Skeletal muscle satellite cell (primary cell): ENCODE results near the gene APP.

Source experiments
- H3K27me3 ChIP-seq: 2 replicates; pipeline ENCODE4 v1.7.0; 2013; ENCODE audit warnings: low read length; ENCODE audit not compliant: control insufficient read depth, insufficient read depth
- H3K36me3 ChIP-seq: 2 replicates; pipeline ENCODE4 v1.7.0; 2013; ENCODE audit warnings: mild to moderate bottlenecking, control low read depth, low read length; ENCODE audit not compliant: insufficient read depth
- H3K4me1 ChIP-seq: 2 replicates; pipeline ENCODE4 v1.7.0; 2013; ENCODE audit warnings: low read length; ENCODE audit not compliant: control insufficient read depth, insufficient read depth
- H3K4me2 ChIP-seq: 2 replicates; pipeline ENCODE4 v1.7.0; 2013; ENCODE audit warnings: mild to moderate bottlenecking, low read length
- H3K4me3 ChIP-seq: 2 replicates; pipeline ENCODE4 v1.7.0; 2013; ENCODE audit warnings: low read length
- H3K9ac ChIP-seq: 2 replicates; pipeline ENCODE4 v1.7.0; 2013; ENCODE audit warnings: mild to moderate bottlenecking, low read depth, low read length, moderate library complexity
- H3K9me3 ChIP-seq: replicated peaks from 2 replicates; pipeline ENCODE4 v1.7.0; 2013; ENCODE audit warnings: mild to moderate bottlenecking, control low read depth, low read length

The APP gene

GRCh38 chr21:25963181-25963580, 207.4 kb downstream of the APP start:
- no peaks in the 10 kb centered on the region for H3K27me3 ChIP-seq
- H3K4me2 ChIP-seq: peak overlapping the region; percentile 32
- peaks cover 5% of the 10 kb centered on the region for H3K36me3 ChIP-seq
- no peaks in the 10 kb centered on the region for H3K9me3 ChIP-seq
- no peak overlapping the region for H3K4me3 ChIP-seq
- peaks cover 18% of the 10 kb centered on the region for H3K4me1 ChIP-seq
- H3K9ac ChIP-seq: no peak overlapping the region

- no peak overlapping the region for H3K4me2 ChIP-seq
- no peak overlapping the region for H3K9ac ChIP-seq
- H3K36me3 ChIP-seq: peaks cover 5% of the 10 kb centered on the region
- H3K9me3 ChIP-seq: no peaks in the 10 kb centered on the region
- no peaks in the 10 kb centered on the region for H3K27me3 ChIP-seq
- peaks cover 33% of the 10 kb centered on the region for H3K4me1 ChIP-seq
- no peak overlapping the region for H3K4me3 ChIP-seq
Measured at GRCh38 chr21:25961042-25961441, 209.5 kb downstream of the APP start.

GRCh38 chr21:25960402-25960801, 210.2 kb downstream of the APP start:
- Histone ChIP-seq H3K27me3 (no peaks in the 10 kb centered on the region), H3K36me3 (peaks cover 9% of the 10 kb centered on the region), H3K9me3 (no peaks in the 10 kb centered on the region), H3K4me2 (no peak overlapping the region), H3K9ac (no peak overlapping the region), H3K4me1 (peaks cover 33% of the 10 kb centered on the region), H3K4me3 (no peak overlapping the region)

- Histone ChIP-seq H3K9me3 (no peaks in the 10 kb centered on the region), H3K9ac (no peak overlapping the region), H3K4me2 (no peak overlapping the region), H3K27me3 (no peaks in the 10 kb centered on the region), H3K4me3 (no peak overlapping the region), H3K36me3 (peaks cover 10% of the 10 kb centered on the region), H3K4me1 (peaks cover 33% of the 10 kb centered on the region)
Measured at GRCh38 chr21:25959799-25960198, 210.8 kb downstream of the APP start.

- no peaks in the 10 kb centered on the region for H3K9me3 ChIP-seq
- peak overlapping the region; percentile 38 for H3K4me2 ChIP-seq
- H3K27me3 ChIP-seq: no peaks in the 10 kb centered on the region
- peaks cover 10% of the 10 kb centered on the region for H3K36me3 ChIP-seq
- peak overlapping the region; percentile 19 for H3K9ac ChIP-seq
- H3K4me3 ChIP-seq: no peak overlapping the region
- peaks cover 44% of the 10 kb centered on the region for H3K4me1 ChIP-seq
Measured at GRCh38 chr21:25956993-25957714, 213.4 kb downstream of the APP start.

GRCh38 chr21:25955646-25956045, 214.9 kb downstream of the APP start:
- H3K4me1 ChIP-seq: peaks cover 48% of the 10 kb centered on the region
- H3K4me3 ChIP-seq: no peak overlapping the region
- no peaks in the 10 kb centered on the region for H3K27me3 ChIP-seq
- H3K36me3 ChIP-seq: peaks cover 10% of the 10 kb centered on the region
- H3K9ac ChIP-seq: no peak overlapping the region
- H3K9me3 ChIP-seq: no peaks in the 10 kb centered on the region
- no peak overlapping the region for H3K4me2 ChIP-seq

- H3K4me3 ChIP-seq: no peak overlapping the region
- peaks cover 48% of the 10 kb centered on the region for H3K4me1 ChIP-seq
- H3K4me2 ChIP-seq: peak overlapping the region; percentile 15
- H3K36me3 ChIP-seq: peaks cover 10% of the 10 kb centered on the region
- H3K9me3 ChIP-seq: no peaks in the 10 kb centered on the region
- H3K9ac ChIP-seq: no peak overlapping the region
- H3K27me3 ChIP-seq: no peaks in the 10 kb centered on the region
Measured at GRCh38 chr21:25953659-25954058, 216.9 kb downstream of the APP start.

GRCh38 chr21:25953196-25953595, 217.4 kb downstream of the APP start:
- Histone ChIP-seq H3K9me3 (no peaks in the 10 kb centered on the region), H3K4me3 (no peak overlapping the region), H3K36me3 (peaks cover 8% of the 10 kb centered on the region), H3K4me1 (peaks cover 48% of the 10 kb centered on the region), H3K4me2 (peak overlapping the region; percentile 15), H3K9ac (no peak overlapping the region), H3K27me3 (no peaks in the 10 kb centered on the region)

- Histone ChIP-seq H3K9ac (no peak overlapping the region), H3K4me2 (no peak overlapping the region), H3K36me3 (peaks cover 8% of the 10 kb centered on the region), H3K9me3 (no peaks in the 10 kb centered on the region), H3K4me1 (peaks cover 41% of the 10 kb centered on the region), H3K4me3 (no peak overlapping the region), H3K27me3 (no peaks in the 10 kb centered on the region)
Measured at GRCh38 chr21:25952306-25952705, 218.3 kb downstream of the APP start.

- H3K4me2 ChIP-seq: no peak overlapping the region
- H3K4me3 ChIP-seq: no peak overlapping the region
- H3K27me3 ChIP-seq: no peaks in the 10 kb centered on the region
- peaks cover 5% of the 10 kb centered on the region for H3K9me3 ChIP-seq
- H3K36me3 ChIP-seq: peaks cover 10% of the 10 kb centered on the region
- peaks cover 30% of the 10 kb centered on the region for H3K4me1 ChIP-seq
- H3K9ac ChIP-seq: no peak overlapping the region
Measured at GRCh38 chr21:25949701-25950100, 220.9 kb downstream of the APP start.

GRCh38 chr21:25944672-25945213, 225.8 kb downstream of the APP start:
- no peak overlapping the region for H3K4me3 ChIP-seq
- H3K4me1 ChIP-seq: peaks cover 14% of the 10 kb centered on the region
- peaks cover 7% of the 10 kb centered on the region for H3K36me3 ChIP-seq
- no peak overlapping the region for H3K4me2 ChIP-seq
- H3K9me3 ChIP-seq: peaks cover 5% of the 10 kb centered on the region
- no peak overlapping the region for H3K9ac ChIP-seq
- no peaks in the 10 kb centered on the region for H3K27me3 ChIP-seq

GRCh38 chr21:25944082-25944481, 226.5 kb downstream of the APP start:
- peaks cover 7% of the 10 kb centered on the region for H3K36me3 ChIP-seq

More at GRCh38 chr21:25944082-25944481, 226.5 kb downstream of the APP start:
- H3K4me2 ChIP-seq: no peak overlapping the region
- H3K27me3 ChIP-seq: no peaks in the 10 kb centered on the region
- peaks cover 14% of the 10 kb centered on the region for H3K4me1 ChIP-seq
- H3K4me3 ChIP-seq: no peak overlapping the region
- peaks cover 5% of the 10 kb centered on the region for H3K9me3 ChIP-seq
- no peak overlapping the region for H3K9ac ChIP-seq
